HCT116 (cell line): ENCODE results near the gene TECTA. TPM values are rescaled to one million over a fixed set of nuclear protein-coding genes. Genes with fewer than 3 reads are reported as not detected.

Source experiments
- ATAC-seq: fragments of 200-7000 bp; cut with Tn5 transposase; 2 replicates; pipeline ENCODE4 v1.9.1; 2020; ENCODE audit warnings: mild to moderate bottlenecking, moderate library complexity
- BruUV-seq: library from RNA; stranded (reverse); fragments of 400-500 nt; replicated peaks from 2 replicates; lab custom pipeline; 2021; lab: Mats Ljungman, UMichigan
- CTCF ChIA-PET: fragments of 300-600 bp; sonication (Branson Sonifier 250); formaldehyde crosslinking; loops from one replicate; lab custom pipeline; 2021; ENCODE audit warnings: antibody characterized with exemption; lab: Charles Lee
- POLR2A ChIA-PET: fragments of 300-600, 350-600 bp; sonication (Branson Sonifier 250); formaldehyde crosslinking; loops from one replicate; lab custom pipeline; 2021; ENCODE audit warnings: antibody characterized with exemption; lab: Charles Lee
- RAD21 ChIA-PET, 2 experiments: fragments of 300-600 bp; sonication (Branson Sonifier 250); formaldehyde crosslinking; loops; one replicate each; lab custom pipeline; 2023; ENCODE audit warnings: low total read pairs in 2 of 2; ENCODE audit not compliant: uncharacterized antibody in 2 of 2, unreplicated experiment in 2 of 2, low non-redundant PET in 1 of 2; lab: Charles Lee
- DNase-seq: peaks from one replicate; pipeline ENCODE4 v3.0.0-alpha.2; 2010; ENCODE audit warnings: low read depth, low spot score
- H2AFZ ChIP-seq: fragments of 200-600 bp; shearing (Covaris generic), sonication (generic); 2 replicates; pipeline ENCODE4 v1.6.1; 2017; ENCODE audit warnings: low read depth, mixed run types, mixed read lengths, antibody characterized with exemption, low read length; ENCODE audit not compliant: poor library complexity, severe bottlenecking
- H3K27ac ChIP-seq: 2 replicates; pipeline ENCODE4 v1.5.1; 2012; ENCODE audit warnings: low read depth, low read length
- H3K27me3 ChIP-seq: fragments of 200-600 bp; sonication (generic); 2 replicates; pipeline ENCODE4 v1.6.1; 2016; ENCODE audit warnings: mixed run types, low read length, mixed read lengths; ENCODE audit not compliant: insufficient read depth
- H3K36me3 ChIP-seq, 2 experiments: fragments of 200-500 bp in 1 of 2; fragments of 200-600 bp in 1 of 2; sonication (Bioruptor generic) in 1 of 2; sonication (generic) in 1 of 2; 2 replicates each; pipeline versions ENCODE4 v1.5.1 to v1.6.1; 2014 to 2016; ENCODE audit warnings: low read length in 2 of 2, inconsistent platforms in 1 of 2, mixed read lengths in 1 of 2, mixed run types in 1 of 2; ENCODE audit not compliant: insufficient read depth in 2 of 2, control insufficient read depth in 1 of 2
- H3K4me1 ChIP-seq, 2 experiments: fragments of 200-600 bp in 1 of 2; sonication (generic) in 1 of 2; 2 replicates each; pipeline versions ENCODE4 v1.5.1 to v1.6.1; 2012 to 2017; ENCODE audit warnings: low read length in 2 of 2, inconsistent platforms in 1 of 2, mild to moderate bottlenecking in 1 of 2, mixed read lengths in 1 of 2, mixed run types in 1 of 2, moderate library complexity in 1 of 2; ENCODE audit not compliant: insufficient read depth in 2 of 2, control insufficient read depth in 1 of 2
- H3K4me2 ChIP-seq: fragments of 200-600 bp; sonication (generic); 2 replicates; pipeline ENCODE4 v1.6.1; 2017; ENCODE audit warnings: mixed run types, low read length, mixed read lengths
- H3K4me3 ChIP-seq, 2 experiments: fragments of 200-600 bp in 1 of 2; sonication (generic) in 1 of 2; replicated peaks in 1 of 2; 2 replicates each; pipeline ENCODE4 v1.5.1; 2011 to 2016; ENCODE audit warnings: low read length in 2 of 2, control low read depth in 1 of 2, low read depth in 1 of 2, mild to moderate bottlenecking in 1 of 2, mixed read lengths in 1 of 2, mixed run types in 1 of 2
- H3K79me2 ChIP-seq: fragments of 200-600 bp; sonication (generic); 2 replicates; pipeline ENCODE4 v1.6.1; 2017; ENCODE audit warnings: mild to moderate bottlenecking, mixed run types, low read length, moderate library complexity, mixed read lengths; ENCODE audit not compliant: insufficient read depth
- H3K9ac ChIP-seq: fragments of 200-600 bp; sonication (generic); 2 replicates; pipeline ENCODE4 v1.6.1; 2016; ENCODE audit warnings: low read length, mixed read lengths
- H3K9me2 ChIP-seq: fragments of 200-600 bp; sonication (generic), shearing (Covaris generic); 2 replicates; pipeline ENCODE4 v1.6.1; 2017; ENCODE audit warnings: mixed run types, mild to moderate bottlenecking, moderate library complexity; ENCODE audit not compliant: insufficient read depth
- H3K9me3 ChIP-seq, 2 experiments: fragments of 200-500 bp in 1 of 2; fragments of 200-600 bp in 1 of 2; sonication (Bioruptor generic) in 1 of 2; sonication (generic) in 1 of 2; 2 replicates each; pipeline ENCODE4 v1.6.1; 2014 to 2017; ENCODE audit warnings: low read length in 2 of 2, mixed read lengths in 2 of 2, inconsistent platforms in 1 of 2, low read depth in 1 of 2, mild to moderate bottlenecking in 1 of 2, mixed run types in 1 of 2, moderate library complexity in 1 of 2; ENCODE audit not compliant: control insufficient read depth in 1 of 2, insufficient read depth in 1 of 2
- H4K20me1 ChIP-seq: fragments of 200-600 bp; sonication (generic), shearing (Covaris generic); 2 replicates; pipeline ENCODE4 v1.6.1; 2017; ENCODE audit warnings: mixed run types, mild to moderate bottlenecking, moderate library complexity; ENCODE audit not compliant: insufficient read depth
- CEBPB ChIP-seq: IDR thresholded peaks from 2 replicates; pipeline ENCODE4 v1.6.1; 2012; ENCODE audit warnings: low read depth
- EGR1 ChIP-seq: IDR thresholded peaks from 2 replicates; pipeline ENCODE4 v1.6.1; 2012; ENCODE audit warnings: low read depth
- FOSL1 ChIP-seq: IDR thresholded peaks from 2 replicates; pipeline ENCODE4 v1.6.1; 2012; ENCODE audit warnings: low read depth
- intact Hi-C: fragments of 100-400 bp; cut with micrococcal nuclease; formaldehyde crosslinking; loops from 2 replicates; pipeline ENCODE4 v1.10.0; 2022
- total RNA-seq: library from RNA; stranded (reverse); gene quantifications from one replicate; pipeline ENCODE4 v1.2.1, GENCODE V29; 2021; ENCODE audit not compliant: unreplicated experiment
- TF ChIP-seq, protein P1 (sequence below): IDR thresholded peaks from 2 replicates; pipeline ENCODE4 v1.6.1; 2012; ENCODE audit warnings: low read depth

The TECTA gene
- total RNA-seq, 1 experiment from 2014 or later: 0.81 TPM

DNA sequence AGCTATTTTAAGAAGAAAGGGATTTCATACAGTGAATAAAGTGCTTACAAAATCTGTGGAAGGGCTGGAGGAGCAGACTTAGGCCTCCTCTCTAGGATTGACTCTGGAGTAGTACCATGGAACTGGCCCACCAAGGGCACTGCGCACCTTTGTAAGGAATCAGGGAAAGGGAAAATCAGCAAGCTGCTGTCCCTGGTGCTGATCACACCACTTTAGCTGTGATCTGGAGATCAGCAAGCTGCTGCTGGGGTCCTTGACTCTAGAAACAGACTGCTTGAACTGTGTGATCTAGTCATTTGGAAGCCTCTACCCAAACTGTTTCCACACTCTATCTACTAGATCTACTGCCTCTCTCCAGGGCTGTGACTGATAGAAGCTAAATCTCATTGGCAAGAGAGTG is 18.4 kb upstream of the TECTA start:
- no peaks in the 10 kb centered on the region for H3K9me3 ChIP-seq
- intact Hi-C loops: no loop called here
- RAD21 ChIA-PET: no interaction called here

DNA sequence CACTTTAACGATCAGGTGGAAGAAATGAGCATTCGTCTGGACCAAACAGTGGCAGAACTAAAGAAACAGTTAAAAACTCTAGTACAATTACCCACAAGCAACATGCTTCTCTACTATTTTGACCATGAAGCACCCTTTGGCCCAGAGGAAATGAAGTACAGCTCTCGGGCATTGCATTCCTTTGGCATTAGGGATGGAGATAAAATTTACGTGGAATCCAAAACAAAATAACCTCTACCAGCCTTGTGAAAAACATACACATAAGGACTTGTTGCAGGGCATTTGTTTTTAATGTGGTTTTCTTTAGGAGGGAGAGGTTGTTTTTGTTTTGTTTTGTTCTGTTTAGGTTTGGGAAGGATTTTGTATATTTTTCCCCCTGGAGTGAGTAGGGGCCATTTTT is 14.2 kb upstream of the TECTA start:
- no peaks in the 10 kb centered on the region for H3K79me2 ChIP-seq
- no peaks in the 10 kb centered on the region for H4K20me1 ChIP-seq
- ATAC-seq (no peak), DNase-seq (no peak)
- H3K9me2 ChIP-seq: no peaks in the 10 kb centered on the region
- intact Hi-C loops: no loop called here
- BruUV-seq: no TSS peak
- ChIA-PET POLR2A (no interaction called here), RAD21 (no interaction called here), CTCF (no interaction called here)
- peaks cover 0 to 2% of the 10 kb centered on the region in 2 experiments; a peak in 1 of 4 replicates for H3K36me3 ChIP-seq
- H2AFZ ChIP-seq: no peak overlapping the region
- no peak for TF ChIP-seq EGR1
- TF ChIP-seq FOSL1: no peak
- H3K4me3 ChIP-seq: no peak overlapping the region
- no peak overlapping the region for H3K9ac ChIP-seq
- no peak overlapping the region for H3K27ac ChIP-seq
- no peaks in the 10 kb centered on the region for H3K27me3 ChIP-seq
- no peaks in the 10 kb centered on the region for H3K9me3 ChIP-seq
- H3K4me1 ChIP-seq: no peaks in the 10 kb centered on the region
- no peak overlapping the region for H3K4me2 ChIP-seq

More for the DNA sequence above, 18.4 kb upstream of the TECTA start:
- Histone ChIP-seq H3K9me2 (no peaks in the 10 kb centered on the region), H3K4me3 (no peak overlapping the region), H3K79me2 (no peaks in the 10 kb centered on the region), H3K27me3 (no peaks in the 10 kb centered on the region), H3K4me2 (no peak overlapping the region), H3K36me3 (peaks cover 0 to 2% of the 10 kb centered on the region in 2 experiments; a peak in 1 of 4 replicates), H3K9ac (no peak overlapping the region), H2AFZ (no peak overlapping the region), H3K27ac (no peak overlapping the region), H3K4me1 (no peaks in the 10 kb centered on the region), H4K20me1 (no peaks in the 10 kb centered on the region)
- ATAC-seq: no peak
- TF ChIP-seq, protein P1, sequence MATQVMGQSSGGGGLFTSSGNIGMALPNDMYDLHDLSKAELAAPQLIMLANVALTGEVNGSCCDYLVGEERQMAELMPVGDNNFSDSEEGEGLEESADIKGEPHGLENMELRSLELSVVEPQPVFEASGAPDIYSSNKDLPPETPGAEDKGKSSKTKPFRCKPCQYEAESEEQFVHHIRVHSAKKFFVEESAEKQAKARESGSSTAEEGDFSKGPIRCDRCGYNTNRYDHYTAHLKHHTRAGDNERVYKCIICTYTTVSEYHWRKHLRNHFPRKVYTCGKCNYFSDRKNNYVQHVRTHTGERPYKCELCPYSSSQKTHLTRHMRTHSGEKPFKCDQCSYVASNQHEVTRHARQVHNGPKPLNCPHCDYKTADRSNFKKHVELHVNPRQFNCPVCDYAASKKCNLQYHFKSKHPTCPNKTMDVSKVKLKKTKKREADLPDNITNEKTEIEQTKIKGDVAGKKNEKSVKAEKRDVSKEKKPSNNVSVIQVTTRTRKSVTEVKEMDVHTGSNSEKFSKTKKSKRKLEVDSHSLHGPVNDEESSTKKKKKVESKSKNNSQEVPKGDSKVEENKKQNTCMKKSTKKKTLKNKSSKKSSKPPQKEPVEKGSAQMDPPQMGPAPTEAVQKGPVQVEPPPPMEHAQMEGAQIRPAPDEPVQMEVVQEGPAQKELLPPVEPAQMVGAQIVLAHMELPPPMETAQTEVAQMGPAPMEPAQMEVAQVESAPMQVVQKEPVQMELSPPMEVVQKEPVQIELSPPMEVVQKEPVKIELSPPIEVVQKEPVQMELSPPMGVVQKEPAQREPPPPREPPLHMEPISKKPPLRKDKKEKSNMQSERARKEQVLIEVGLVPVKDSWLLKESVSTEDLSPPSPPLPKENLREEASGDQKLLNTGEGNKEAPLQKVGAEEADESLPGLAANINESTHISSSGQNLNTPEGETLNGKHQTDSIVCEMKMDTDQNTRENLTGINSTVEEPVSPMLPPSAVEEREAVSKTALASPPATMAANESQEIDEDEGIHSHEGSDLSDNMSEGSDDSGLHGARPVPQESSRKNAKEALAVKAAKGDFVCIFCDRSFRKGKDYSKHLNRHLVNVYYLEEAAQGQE: peak; percentile 78
- no peak for TF ChIP-seq CEBPB
- no TSS peak for BruUV-seq
- POLR2A ChIA-PET: no interaction called here
- DNase-seq: no peak
- CTCF ChIA-PET: no interaction called here
